H9 (cell line): ENCODE data around the gene F13B. TPM values are rescaled to one million over a fixed set of nuclear protein-coding genes. Genes with fewer than 3 reads are reported as not detected.

ENCODE experiments used
- DNase-seq: peaks from one replicate; pipeline ENCODE4 v3.0.0-alpha.2; 2017
- H2AFZ ChIP-seq: one replicate; pipeline ENCODE4 v1.6.1; 2013; ENCODE audit warnings: mild to moderate bottlenecking, low read length, control low read depth, moderate library complexity
- H2AK5ac ChIP-seq: 2 replicates; pipeline ENCODE4 v1.6.1; 2013; ENCODE audit warnings: low read length, control low read depth, mixed read lengths; ENCODE audit not compliant: insufficient read length
- H2BK120ac ChIP-seq: one replicate; pipeline ENCODE4 v1.6.1; 2013; ENCODE audit warnings: low read depth, mild to moderate bottlenecking, low read length, control low read depth, inconsistent platforms; ENCODE audit not compliant: poor library complexity, severe bottlenecking
- H2BK12ac ChIP-seq: 2 replicates; pipeline ENCODE4 v1.6.1; 2013; ENCODE audit warnings: low read length, control low read depth, mixed read lengths, low read depth; ENCODE audit not compliant: insufficient read length
- H2BK15ac ChIP-seq: 2 replicates; pipeline ENCODE4 v1.6.1; 2013; ENCODE audit warnings: low read depth, low read length, control low read depth
- H2BK20ac ChIP-seq: one replicate; pipeline ENCODE4 v1.6.1; 2013; ENCODE audit warnings: low read depth, mild to moderate bottlenecking, low read length, control low read depth, inconsistent platforms; ENCODE audit not compliant: poor library complexity, severe bottlenecking
- H2BK5ac ChIP-seq: 2 replicates; pipeline ENCODE4 v1.6.1; 2013; ENCODE audit warnings: low read length, control low read depth, mixed read lengths; ENCODE audit not compliant: insufficient read length
- H3K14ac ChIP-seq: 2 replicates; pipeline ENCODE4 v1.6.1; 2013; ENCODE audit warnings: low read length, control low read depth; ENCODE audit not compliant: insufficient read depth
- H3K18ac ChIP-seq: 2 replicates; pipeline ENCODE4 v1.6.1; 2013; ENCODE audit warnings: low read depth, mild to moderate bottlenecking, mixed read lengths, low read length, control low read depth; ENCODE audit not compliant: insufficient read length
- H3K23ac ChIP-seq: 2 replicates; pipeline ENCODE4 v1.6.1; 2013; ENCODE audit warnings: low read length, control low read depth, mixed read lengths, low read depth; ENCODE audit not compliant: insufficient read length
- H3K23me2 ChIP-seq: 2 replicates; pipeline ENCODE4 v1.6.1; 2013; ENCODE audit warnings: low read depth, mild to moderate bottlenecking, mixed read lengths, low read length, control low read depth; ENCODE audit not compliant: insufficient read length, poor library complexity, severe bottlenecking
- H3K27ac ChIP-seq: 2 replicates; pipeline ENCODE4 v1.5.1; 2013; ENCODE audit warnings: low read length, control low read depth, mixed read lengths, low read depth; ENCODE audit not compliant: insufficient read length
- H3K27me3 ChIP-seq: 2 replicates; pipeline ENCODE4 v1.6.1; 2013; ENCODE audit warnings: low read length, control low read depth, inconsistent platforms; ENCODE audit not compliant: insufficient read depth
- H3K4ac ChIP-seq: 2 replicates; pipeline ENCODE4 v1.6.1; 2013; ENCODE audit warnings: low read depth, mild to moderate bottlenecking, control low read depth, inconsistent platforms, low read length, moderate library complexity
- H3K4me1 ChIP-seq: 2 replicates; pipeline ENCODE4 v1.6.1; 2013; ENCODE audit warnings: low read length, control low read depth, inconsistent platforms; ENCODE audit not compliant: insufficient read depth
- H3K4me2 ChIP-seq: 2 replicates; pipeline ENCODE4 v1.6.1; 2013; ENCODE audit warnings: low read length, control low read depth, mixed read lengths; ENCODE audit not compliant: insufficient read length, insufficient read depth
- H3K56ac ChIP-seq: 2 replicates; pipeline ENCODE4 v1.6.1; 2013; ENCODE audit warnings: low read depth, mild to moderate bottlenecking, mixed read lengths, low read length, control low read depth; ENCODE audit not compliant: insufficient read length
- H3K79me1 ChIP-seq: 2 replicates; pipeline ENCODE4 v1.6.1; 2013; ENCODE audit warnings: low read depth, mild to moderate bottlenecking, moderate library complexity, low read length, control low read depth, inconsistent platforms; ENCODE audit not compliant: insufficient read depth, poor library complexity, severe bottlenecking
- H3K79me2 ChIP-seq: 2 replicates; pipeline ENCODE4 v1.6.1; 2013; ENCODE audit warnings: low read length, control low read depth, inconsistent platforms; ENCODE audit not compliant: insufficient read depth
- H3K9ac ChIP-seq: 2 replicates; pipeline ENCODE4 v1.6.1; 2013; ENCODE audit warnings: low read length, control low read depth, mixed read lengths; ENCODE audit not compliant: insufficient read length; ENCODE audit errors: extremely low read depth
- H3K9me3 ChIP-seq: one replicate; pipeline ENCODE4 v1.6.1; 2013; ENCODE audit warnings: low read depth, low read length, inconsistent platforms; ENCODE audit not compliant: control insufficient read depth
- H3T11ph ChIP-seq: one replicate; pipeline ENCODE4 v1.6.1; 2013; ENCODE audit warnings: mild to moderate bottlenecking, low read length, control low read depth, inconsistent platforms
- H4K20me1 ChIP-seq: one replicate; pipeline ENCODE4 v1.6.1; 2013; ENCODE audit not compliant: control insufficient read depth, insufficient read length, insufficient read depth
- H4K5ac ChIP-seq: 2 replicates; pipeline ENCODE4 v1.6.1; 2013; ENCODE audit warnings: low read depth, mild to moderate bottlenecking, mixed read lengths, low read length, control low read depth; ENCODE audit not compliant: insufficient read length
- H4K8ac ChIP-seq: replicated peaks from 2 replicates; pipeline ENCODE4 v1.6.1; 2013; ENCODE audit warnings: low read length, control low read depth, mixed read lengths, low read depth; ENCODE audit not compliant: insufficient read length
- H4K91ac ChIP-seq: 2 replicates; pipeline ENCODE4 v1.6.1; 2013; ENCODE audit warnings: low read depth, mild to moderate bottlenecking, moderate library complexity, mixed read lengths, low read length, control low read depth; ENCODE audit not compliant: insufficient read length
- H3K27ac Mint-ChIP-seq, 3 experiments: 2 replicates in 2 of 3; 3 replicates in 1 of 3; pipeline ENCODE4 v1.8.0; 2020 to 2021; ENCODE audit warnings: mixed read lengths in 3 of 3, mild to moderate bottlenecking in 1 of 3, moderate library complexity in 1 of 3
- H3K27me3 Mint-ChIP-seq: 2 replicates; pipeline ENCODE4 v1.8.0; 2021; ENCODE audit warnings: low read depth, mild to moderate bottlenecking, moderate library complexity, mixed read lengths
- H3K36me3 Mint-ChIP-seq, 3 experiments: 2 replicates in 2 of 3; 3 replicates in 1 of 3; pipeline ENCODE4 v1.8.0; 2020 to 2021; ENCODE audit warnings: low read depth in 3 of 3, mixed read lengths in 3 of 3; ENCODE audit not compliant: insufficient read depth in 1 of 3
- H3K4me1 Mint-ChIP-seq, 2 experiments: 2 replicates each; pipeline ENCODE4 v1.8.0; 2020; ENCODE audit warnings: mixed read lengths in 2 of 2
- H3K4me3 Mint-ChIP-seq, 2 experiments: 2 replicates in 1 of 2; 3 replicates in 1 of 2; pipeline ENCODE4 v1.8.0; 2020 to 2021; ENCODE audit warnings: mild to moderate bottlenecking in 2 of 2, mixed read lengths in 2 of 2, moderate library complexity in 1 of 2
- H3K9me3 Mint-ChIP-seq, 2 experiments: 2 replicates in 1 of 2; 3 replicates in 1 of 2; pipeline ENCODE4 v1.8.0; 2020; ENCODE audit warnings: mild to moderate bottlenecking in 2 of 2, mixed read lengths in 2 of 2, moderate library complexity in 1 of 2
- WGBS: extraction: QIAGEN DNeasy Blood & Tissue Kit; methylation state at CpG from one replicate; pipeline ENCODE4 v1.1.7; 2013; ENCODE audit warnings: missing lambda C conversion rate, low lambda C conversion rate, mixed read lengths; ENCODE audit not compliant: insufficient read length; ENCODE audit errors: extremely low coverage; 5-methylcytosine and 5-hydroxymethylcytosine counted together
- total RNA-seq: library from RNA; stranded (reverse); gene quantifications from 2 replicates; pipeline ENCODE4 v1.2.1, GENCODE V29; 2021
- TF ChIP-seq, protein P1 (sequence below): fragments of 200-600 bp; sonication (generic); conservative IDR thresholded peaks from 3 replicates; pipeline ENCODE4 v1.8.0; 2021; ENCODE audit warnings: antibody characterized with exemption, mild to moderate bottlenecking

F13B gene
- total RNA-seq, 1 experiment from 2014 or later, result not detected

DNA sequence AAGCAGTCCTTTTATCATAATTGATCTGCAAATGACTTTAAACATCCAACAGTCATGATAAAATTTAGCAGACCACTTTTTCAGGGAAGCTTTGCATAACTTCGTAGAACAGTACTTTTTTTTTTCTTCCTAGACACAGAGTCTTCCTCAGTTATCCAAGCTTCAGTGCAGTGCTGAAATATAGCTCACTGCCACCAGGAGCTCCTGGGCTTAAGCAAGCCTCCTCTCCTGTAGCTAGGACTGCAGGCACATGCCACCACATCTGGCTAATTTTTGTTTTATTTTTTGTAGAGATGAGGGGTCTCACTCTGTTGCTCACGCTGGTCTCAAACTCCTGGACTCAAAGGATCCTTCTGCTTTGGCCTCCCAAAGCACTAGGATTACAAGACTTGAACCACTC is 3.8 kb downstream of the F13B start:
- H3K4me2 ChIP-seq, result no peak overlapping the region
- H3K27ac Mint-ChIP-seq, result no peak overlapping the region; a peak in 1 of 7 replicates
- WGBS, result no CpG with 5 or more reads among the region's 2 CpGs

More for the DNA sequence above, 3.8 kb downstream of the F13B start:
- Histone ChIP-seq H3T11ph (no peak overlapping the region), H3K4me1 (no peaks in the 10 kb centered on the region), H2BK15ac (no peak overlapping the region), H2BK20ac (no peak overlapping the region), H3K18ac (no peak overlapping the region), H3K23ac (no peak overlapping the region), H3K56ac (no peak overlapping the region), H3K79me1 (no peaks in the 10 kb centered on the region), H3K9ac (no peak overlapping the region), H2BK12ac (no peak overlapping the region), H4K20me1 (no peaks in the 10 kb centered on the region), H4K8ac (no peak overlapping the region), H3K27me3 (no peaks in the 10 kb centered on the region), H4K5ac (no peak overlapping the region), H2AK5ac (no peak overlapping the region), H2BK5ac (no peak overlapping the region), H4K91ac (no peak overlapping the region), H3K79me2 (no peaks in the 10 kb centered on the region), H3K9me3 (no peaks in the 10 kb centered on the region), H2AFZ (no peak overlapping the region), H3K4ac (no peak overlapping the region), H3K27ac (no peak overlapping the region), H3K23me2 (no peaks in the 10 kb centered on the region), H3K14ac (no peak overlapping the region), H2BK120ac (no peak overlapping the region)
- no peaks in the 10 kb centered on the region for H3K4me1 Mint-ChIP-seq
- no peak overlapping the region for H3K4me3 Mint-ChIP-seq
- no peaks in the 10 kb centered on the region for H3K9me3 Mint-ChIP-seq
- DNase-seq, result no peak
- TF ChIP-seq, protein P1, sequence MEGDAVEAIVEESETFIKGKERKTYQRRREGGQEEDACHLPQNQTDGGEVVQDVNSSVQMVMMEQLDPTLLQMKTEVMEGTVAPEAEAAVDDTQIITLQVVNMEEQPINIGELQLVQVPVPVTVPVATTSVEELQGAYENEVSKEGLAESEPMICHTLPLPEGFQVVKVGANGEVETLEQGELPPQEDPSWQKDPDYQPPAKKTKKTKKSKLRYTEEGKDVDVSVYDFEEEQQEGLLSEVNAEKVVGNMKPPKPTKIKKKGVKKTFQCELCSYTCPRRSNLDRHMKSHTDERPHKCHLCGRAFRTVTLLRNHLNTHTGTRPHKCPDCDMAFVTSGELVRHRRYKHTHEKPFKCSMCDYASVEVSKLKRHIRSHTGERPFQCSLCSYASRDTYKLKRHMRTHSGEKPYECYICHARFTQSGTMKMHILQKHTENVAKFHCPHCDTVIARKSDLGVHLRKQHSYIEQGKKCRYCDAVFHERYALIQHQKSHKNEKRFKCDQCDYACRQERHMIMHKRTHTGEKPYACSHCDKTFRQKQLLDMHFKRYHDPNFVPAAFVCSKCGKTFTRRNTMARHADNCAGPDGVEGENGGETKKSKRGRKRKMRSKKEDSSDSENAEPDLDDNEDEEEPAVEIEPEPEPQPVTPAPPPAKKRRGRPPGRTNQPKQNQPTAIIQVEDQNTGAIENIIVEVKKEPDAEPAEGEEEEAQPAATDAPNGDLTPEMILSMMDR, result no peak; the same call in 2 of the 3 replicates
- no peaks in the 10 kb centered on the region for H3K27me3 Mint-ChIP-seq
- no peaks in the 10 kb centered on the region for H3K36me3 Mint-ChIP-seq
